Activated CD4-positive, alpha-beta memory T cell treated with anti-CD3 and anti-CD28 coated beads for 36 hours (primary cell): ENCODE results near the gene NEK4. TPM values are rescaled to one million over a fixed set of nuclear protein-coding genes. Genes with fewer than 3 reads are reported as not detected.

Source experiments
- CTCF ChIA-PET: fragments of 350-600 bp; sonication (Branson Sonifier 250); formaldehyde crosslinking; loops from one replicate; lab custom pipeline; 2021; ENCODE audit warnings: antibody characterized with exemption, inconsistent platforms; lab: Charles Lee
- POLR2A ChIA-PET: fragments of 350-600 bp; sonication (Branson Sonifier 250); formaldehyde crosslinking; loops from one replicate; lab custom pipeline; 2021; ENCODE audit warnings: antibody characterized with exemption; lab: Charles Lee
- DNase-seq: peaks from one replicate; pipeline ENCODE4 v3.0.0-alpha.2; 2020
- H3K27ac Mint-ChIP-seq: one replicate; pipeline ENCODE4 v1.8.0; 2021; ENCODE audit warnings: mixed read lengths
- H3K27me3 Mint-ChIP-seq: one replicate; pipeline ENCODE4 v1.8.0; 2021; ENCODE audit warnings: mixed read lengths
- H3K36me3 Mint-ChIP-seq: one replicate; pipeline ENCODE4 v1.8.0; 2021; ENCODE audit warnings: mixed read lengths
- H3K4me1 Mint-ChIP-seq: one replicate; pipeline ENCODE4 v1.8.0; 2021; ENCODE audit warnings: low read depth, mixed read lengths
- H3K4me3 Mint-ChIP-seq: one replicate; pipeline ENCODE4 v1.8.0; 2021; ENCODE audit warnings: mild to moderate bottlenecking, mixed read lengths
- H3K9me3 Mint-ChIP-seq: one replicate; pipeline ENCODE4 v1.8.0; 2021; ENCODE audit warnings: mixed read lengths
- intact Hi-C: fragments of 100-400 bp; cut with micrococcal nuclease; formaldehyde crosslinking; loops from one replicate; pipeline ENCODE4 v1.15.1; 2023
- total RNA-seq, 2 experiments: library from RNA; stranded (reverse); gene quantifications; one replicate each; pipeline ENCODE4 v1.2.3, GENCODE V29; 2021

NEK4 gene
- 10 to 100 TPM; 16.9 to 21.7 TPM for total RNA-seq

GRCh38 chr3:52770496-52771333 lies at the start of gene NEK4:
TSS of gene NEK4 (minus strand) at chr3:52770940. CDS start at chr3:52770746, 194 bp downstream.
- CTCF ChIA-PET = interaction anchor here (0.5 to 2.1 kb wide), 4 partner anchors 28 to 1271 kb away, joined by 3 to 6 read pairs (median 3); partner anchors contain the start of gene DCAF1
- H3K4me3 Mint-ChIP-seq = peak within 1 kb of the TSS; percentile 91

GRCh38 chr3:52819936-52820335 lies 49.2 kb upstream of the NEK4 start:
- Mint-ChIP-seq H3K27ac (no peak overlapping the region), H3K4me1 (no peaks in the 10 kb centered on the region), H3K4me3 (no peak overlapping the region), H3K27me3 (no peaks in the 10 kb centered on the region), H3K9me3 (no peaks in the 10 kb centered on the region), H3K36me3 (no peaks in the 10 kb centered on the region)
- no peak for DNase-seq
- intact Hi-C loops = no loop called here
- ChIA-PET CTCF (interaction anchor here (1.5 to 1.8 kb wide), 3 partner anchors 8 to 31 kb away, joined by 3 to 12 read pairs (median 12); no protein-coding TSS in a partner anchor), POLR2A (no interaction called here)

More at GRCh38 chr3:52770496-52771333, at the start of gene NEK4:
- no peaks in the 10 kb centered on the region for H3K9me3 Mint-ChIP-seq
- no peaks in the 10 kb centered on the region for H3K27me3 Mint-ChIP-seq
- peaks cover 20% of the 10 kb centered on the region for H3K4me1 Mint-ChIP-seq
- peak; percentile 93 for DNase-seq
- no peaks in the 10 kb centered on the region for H3K36me3 Mint-ChIP-seq
- intact Hi-C loops = loop anchor here (1.0 to 5.0 kb wide), 2 partner anchors 63 to 234 kb away; partner anchors contain the start of genes GLT8D1, SPCS1 and UQCC5
- POLR2A ChIA-PET = interaction anchor here (0.6 to 1.1 kb wide), 4 partner anchors 9 to 122 kb away, joined by 3 read pairs; no protein-coding TSS in a partner anchor
- peak within 1 kb of the TSS; percentile 84 for H3K27ac Mint-ChIP-seq

- Mint-ChIP-seq H3K4me1 (no peaks in the 10 kb centered on the region), H3K36me3 (no peaks in the 10 kb centered on the region), H3K9me3 (no peaks in the 10 kb centered on the region), H3K27ac (no peak overlapping the region), H3K27me3 (no peaks in the 10 kb centered on the region), H3K4me3 (no peak overlapping the region)
- intact Hi-C loops = no loop called here
- ChIA-PET POLR2A (no interaction called here), CTCF (no interaction called here)
- no peak for DNase-seq
Observed at GRCh38 chr3:52817860-52818259, 47.1 kb upstream of the NEK4 start.

- DNase-seq = no peak
- H3K27me3 Mint-ChIP-seq = no peaks in the 10 kb centered on the region
- no peaks in the 10 kb centered on the region for H3K4me1 Mint-ChIP-seq
- CTCF ChIA-PET = no interaction called here
- H3K4me3 Mint-ChIP-seq = no peak overlapping the region
- H3K9me3 Mint-ChIP-seq = no peaks in the 10 kb centered on the region
- POLR2A ChIA-PET = no interaction called here
- intact Hi-C loops = no loop called here
- H3K27ac Mint-ChIP-seq = no peak overlapping the region
- no peaks in the 10 kb centered on the region for H3K36me3 Mint-ChIP-seq
Observed at GRCh38 chr3:52817221-52817620, 46.5 kb upstream of the NEK4 start.

GRCh38 chr3:52816654-52817053 lies 45.9 kb upstream of the NEK4 start:
- ChIA-PET CTCF (no interaction called here), POLR2A (no interaction called here)
- DNase-seq = no peak
- H3K27ac Mint-ChIP-seq = no peak overlapping the region
- H3K27me3 Mint-ChIP-seq = no peaks in the 10 kb centered on the region
- H3K9me3 Mint-ChIP-seq = no peaks in the 10 kb centered on the region
- no peaks in the 10 kb centered on the region for H3K36me3 Mint-ChIP-seq
- intact Hi-C loops = no loop called here
- no peak overlapping the region for H3K4me3 Mint-ChIP-seq
- H3K4me1 Mint-ChIP-seq = no peaks in the 10 kb centered on the region

- H3K27me3 Mint-ChIP-seq = no peaks in the 10 kb centered on the region
- H3K4me1 Mint-ChIP-seq = no peaks in the 10 kb centered on the region
- no peaks in the 10 kb centered on the region for H3K9me3 Mint-ChIP-seq
- H3K36me3 Mint-ChIP-seq = no peaks in the 10 kb centered on the region
- POLR2A ChIA-PET = no interaction called here
- no peak for DNase-seq
- H3K4me3 Mint-ChIP-seq = no peak overlapping the region
- CTCF ChIA-PET = no interaction called here
- H3K27ac Mint-ChIP-seq = no peak overlapping the region
- intact Hi-C loops = no loop called here
Observed at GRCh38 chr3:52816199-52816598, 45.5 kb upstream of the NEK4 start.

GRCh38 chr3:52813810-52814209 lies 43.1 kb upstream of the NEK4 start:
- H3K36me3 Mint-ChIP-seq = no peaks in the 10 kb centered on the region
- no peak overlapping the region for H3K27ac Mint-ChIP-seq
- no peak overlapping the region for H3K4me3 Mint-ChIP-seq
- POLR2A ChIA-PET = no interaction called here
- no peak for DNase-seq
- H3K4me1 Mint-ChIP-seq = no peaks in the 10 kb centered on the region
- no peaks in the 10 kb centered on the region for H3K27me3 Mint-ChIP-seq
- CTCF ChIA-PET = no interaction called here
- intact Hi-C loops = no loop called here
- no peaks in the 10 kb centered on the region for H3K9me3 Mint-ChIP-seq

GRCh38 chr3:52811452-52812011 lies 40.8 kb upstream of the NEK4 start:
- Mint-ChIP-seq H3K4me3 (no peak overlapping the region), H3K36me3 (no peaks in the 10 kb centered on the region), H3K27ac (no peak overlapping the region), H3K9me3 (no peaks in the 10 kb centered on the region), H3K4me1 (no peaks in the 10 kb centered on the region), H3K27me3 (no peaks in the 10 kb centered on the region)
- intact Hi-C loops = no loop called here
- POLR2A ChIA-PET = no interaction called here
- CTCF ChIA-PET = interaction anchor here (2.6 kb wide), 1 partner anchor 9 kb away, joined by 12 read pairs; no protein-coding TSS in a partner anchor
- DNase-seq = no peak

GRCh38 chr3:52810923-52811322 lies 40.2 kb upstream of the NEK4 start:
- H3K36me3 Mint-ChIP-seq = no peaks in the 10 kb centered on the region
- CTCF ChIA-PET = interaction anchor here (2.6 kb wide), 1 partner anchor 10 kb away, joined by 12 read pairs; no protein-coding TSS in a partner anchor
- H3K27ac Mint-ChIP-seq = no peak overlapping the region
- intact Hi-C loops = no loop called here
- no peaks in the 10 kb centered on the region for H3K9me3 Mint-ChIP-seq
- POLR2A ChIA-PET = no interaction called here
- no peak for DNase-seq
- H3K4me3 Mint-ChIP-seq = no peak overlapping the region
- no peaks in the 10 kb centered on the region for H3K27me3 Mint-ChIP-seq
- H3K4me1 Mint-ChIP-seq = no peaks in the 10 kb centered on the region

- no peak for DNase-seq
- no peaks in the 10 kb centered on the region for H3K36me3 Mint-ChIP-seq
- no peak overlapping the region for H3K4me3 Mint-ChIP-seq
- ChIA-PET POLR2A (no interaction called here), CTCF (no interaction called here)
- H3K9me3 Mint-ChIP-seq = no peaks in the 10 kb centered on the region
- H3K27me3 Mint-ChIP-seq = no peaks in the 10 kb centered on the region
- intact Hi-C loops = no loop called here
- H3K4me1 Mint-ChIP-seq = no peaks in the 10 kb centered on the region
- H3K27ac Mint-ChIP-seq = no peak overlapping the region
Observed at GRCh38 chr3:52809662-52810377, 39.1 kb upstream of the NEK4 start.

GRCh38 chr3:52809149-52809548 lies 38.4 kb upstream of the NEK4 start:
- no peak for DNase-seq
- H3K27me3 Mint-ChIP-seq = no peaks in the 10 kb centered on the region
- intact Hi-C loops = no loop called here
- H3K27ac Mint-ChIP-seq = no peak overlapping the region
- no peaks in the 10 kb centered on the region for H3K9me3 Mint-ChIP-seq
- POLR2A ChIA-PET = no interaction called here
- H3K4me3 Mint-ChIP-seq = no peak overlapping the region
- no peaks in the 10 kb centered on the region for H3K4me1 Mint-ChIP-seq
- CTCF ChIA-PET = interaction anchor here (0.8 to 1.0 kb wide), 2 partner anchors 11 to 12 kb away, joined by 3 to 4 read pairs; no protein-coding TSS in a partner anchor
- H3K36me3 Mint-ChIP-seq = no peaks in the 10 kb centered on the region
